ENCODE data around the gene SPATA20.

Gene SPATA20

GRCh38 chr17:50520483-50520882 is 26.5 kb upstream of the SPATA20 start:
- no peak for DNase-seq (ENCODE audit: low read depth)
- TF ChIP-seq, protein P1, sequence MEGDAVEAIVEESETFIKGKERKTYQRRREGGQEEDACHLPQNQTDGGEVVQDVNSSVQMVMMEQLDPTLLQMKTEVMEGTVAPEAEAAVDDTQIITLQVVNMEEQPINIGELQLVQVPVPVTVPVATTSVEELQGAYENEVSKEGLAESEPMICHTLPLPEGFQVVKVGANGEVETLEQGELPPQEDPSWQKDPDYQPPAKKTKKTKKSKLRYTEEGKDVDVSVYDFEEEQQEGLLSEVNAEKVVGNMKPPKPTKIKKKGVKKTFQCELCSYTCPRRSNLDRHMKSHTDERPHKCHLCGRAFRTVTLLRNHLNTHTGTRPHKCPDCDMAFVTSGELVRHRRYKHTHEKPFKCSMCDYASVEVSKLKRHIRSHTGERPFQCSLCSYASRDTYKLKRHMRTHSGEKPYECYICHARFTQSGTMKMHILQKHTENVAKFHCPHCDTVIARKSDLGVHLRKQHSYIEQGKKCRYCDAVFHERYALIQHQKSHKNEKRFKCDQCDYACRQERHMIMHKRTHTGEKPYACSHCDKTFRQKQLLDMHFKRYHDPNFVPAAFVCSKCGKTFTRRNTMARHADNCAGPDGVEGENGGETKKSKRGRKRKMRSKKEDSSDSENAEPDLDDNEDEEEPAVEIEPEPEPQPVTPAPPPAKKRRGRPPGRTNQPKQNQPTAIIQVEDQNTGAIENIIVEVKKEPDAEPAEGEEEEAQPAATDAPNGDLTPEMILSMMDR (IDR thresholded peaks at IDR 0.05; ENCODE audit: low read depth, low read length, missing control alignments): no peak
- H3K4me3 ChIP-seq (ENCODE audit: low read depth, low read length): no peak overlapping the region

DNA sequence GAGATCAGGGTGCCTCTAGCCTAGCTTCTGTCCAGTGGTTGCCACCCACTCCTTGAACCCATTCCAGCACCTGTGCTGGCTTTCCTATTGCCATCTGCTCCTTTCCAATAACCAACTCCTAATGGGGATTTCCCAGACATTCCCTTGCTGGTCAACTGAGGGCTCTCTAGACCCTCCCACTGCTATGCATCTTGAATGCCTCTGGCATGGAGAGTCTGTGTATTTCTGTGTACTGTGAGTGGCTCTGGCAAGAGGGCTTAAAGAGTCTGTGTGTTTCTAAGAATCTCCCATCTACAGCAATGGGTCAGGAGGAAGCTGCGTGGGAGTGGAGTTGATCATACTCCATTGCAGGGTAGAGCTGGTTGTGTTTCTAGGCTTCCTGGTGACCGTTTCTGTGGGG is 25.5 kb upstream of the SPATA20 start:
- TF ChIP-seq, protein P1 (IDR thresholded peaks at IDR 0.05; ENCODE audit: low read depth, low read length, missing control alignments): no peak
- H3K4me3 ChIP-seq (ENCODE audit: low read depth, low read length): no peak overlapping the region
- no peak for DNase-seq (ENCODE audit: low read depth)

GRCh38 chr17:50522766-50523165 is 24.2 kb upstream of the SPATA20 start:
- DNase-seq (ENCODE audit: low read depth): no peak
- H3K4me3 ChIP-seq (ENCODE audit: low read depth, low read length): no peak overlapping the region
- TF ChIP-seq, protein P1 (IDR thresholded peaks at IDR 0.05; ENCODE audit: low read depth, low read length, missing control alignments): no peak

- H3K4me3 ChIP-seq (ENCODE audit: low read depth, low read length): no peak overlapping the region
- TF ChIP-seq, protein P1 (IDR thresholded peaks at IDR 0.05; ENCODE audit: low read depth, low read length, missing control alignments): no peak
- no peak for DNase-seq (ENCODE audit: low read depth)
These were observed 23.8 kb upstream of the SPATA20 start for GRCh38 chr17:50523208-50523607.

GRCh38 chr17:50524838-50525237 is 22.1 kb upstream of the SPATA20 start:
- no peak for DNase-seq (ENCODE audit: low read depth)
- no peak overlapping the region for H3K4me3 ChIP-seq (ENCODE audit: low read depth, low read length)
- TF ChIP-seq, protein P1 (IDR thresholded peaks at IDR 0.05; ENCODE audit: low read depth, low read length, missing control alignments): no peak

- no peak overlapping the region for H3K4me3 ChIP-seq (ENCODE audit: low read depth, low read length)
- DNase-seq (ENCODE audit: low read depth): no peak
- TF ChIP-seq, protein P1 (IDR thresholded peaks at IDR 0.05; ENCODE audit: low read depth, low read length, missing control alignments): no peak
These were observed 19.7 kb upstream of the SPATA20 start for GRCh38 chr17:50527155-50527762.

GRCh38 chr17:50527949-50528474 is 19.0 kb upstream of the SPATA20 start:
- no peak for DNase-seq (ENCODE audit: low read depth)
- TF ChIP-seq, protein P1 (IDR thresholded peaks at IDR 0.05; ENCODE audit: low read depth, low read length, missing control alignments): no peak
- no peak overlapping the region for H3K4me3 ChIP-seq (ENCODE audit: low read depth, low read length)

Measured in GM12864 (cell line).